ES-I3 (cell line): Measurements from ENCODE around the gene LITAFD.
"Not testable (repeated sequence)": the region's sequence is repeated elsewhere in the genome, so short reads cannot be mapped to it uniquely, and the experiment has no call there.

Experiments used
- H3K36me3 ChIP-seq: 2 replicates; pipeline ENCODE4 v1.6.1; 2013; ENCODE audit warnings: mild to moderate bottlenecking, low read length, control low read depth, moderate library complexity; ENCODE audit not compliant: insufficient read depth
- H3K4me1 ChIP-seq: 2 replicates; pipeline ENCODE4 v1.6.1; 2013; ENCODE audit warnings: mild to moderate bottlenecking, control low read depth, low read length; ENCODE audit not compliant: insufficient read depth
- H3K9ac ChIP-seq: 2 replicates; pipeline ENCODE4 v1.6.1; 2013; ENCODE audit warnings: low read depth, mild to moderate bottlenecking, low read length, moderate library complexity
- H3K9me3 ChIP-seq: 2 replicates; pipeline ENCODE4 v1.6.1; 2013; ENCODE audit warnings: mild to moderate bottlenecking, low read length, moderate library complexity; ENCODE audit not compliant: control insufficient read depth, insufficient read depth

Gene LITAFD

DNA sequence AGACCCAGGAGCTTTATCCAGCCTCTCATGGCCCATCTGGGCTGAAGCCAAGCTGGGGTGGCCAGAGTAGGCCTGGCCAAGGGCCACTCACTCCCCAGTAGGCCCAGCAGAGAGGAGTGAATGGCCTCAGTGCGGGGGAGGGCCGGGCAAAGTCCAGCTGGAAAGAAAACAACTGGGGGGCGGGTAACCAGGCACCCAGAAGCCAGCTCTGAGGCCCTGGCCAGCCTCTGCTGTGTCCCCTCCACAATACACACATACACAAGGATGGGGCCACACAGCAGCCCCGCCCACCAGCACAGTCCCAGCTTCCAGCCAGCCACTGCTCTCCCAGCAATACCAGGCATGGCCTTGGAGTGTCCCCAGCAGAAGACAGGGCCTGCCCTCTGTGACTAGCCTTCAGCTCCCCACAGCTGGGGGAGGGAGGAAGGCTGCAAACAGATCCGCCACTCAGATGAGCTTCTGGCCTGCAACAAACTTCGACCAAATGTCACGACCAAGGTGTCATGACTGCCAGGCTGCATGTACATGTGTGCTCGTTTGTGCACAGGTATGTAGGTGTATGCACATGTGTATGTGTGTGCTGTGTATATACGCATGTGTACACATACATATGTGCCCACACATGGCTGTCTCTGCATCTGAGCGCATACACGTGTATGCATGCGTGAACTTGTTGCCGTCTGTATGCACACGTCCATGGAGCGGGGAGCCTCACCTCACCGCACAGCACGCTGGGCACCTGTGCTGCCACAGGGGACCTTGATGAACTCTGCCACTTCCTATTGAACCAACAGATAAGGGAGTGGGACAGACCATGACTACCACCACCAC lies 18.3 kb upstream of the LITAFD start:
- H3K36me3 ChIP-seq: no peaks in the 10 kb centered on the region
- no peak overlapping the region for H3K9ac ChIP-seq
- no peaks in the 10 kb centered on the region for H3K9me3 ChIP-seq
- H3K4me1 ChIP-seq: peaks cover 29% of the 10 kb centered on the region

DNA sequence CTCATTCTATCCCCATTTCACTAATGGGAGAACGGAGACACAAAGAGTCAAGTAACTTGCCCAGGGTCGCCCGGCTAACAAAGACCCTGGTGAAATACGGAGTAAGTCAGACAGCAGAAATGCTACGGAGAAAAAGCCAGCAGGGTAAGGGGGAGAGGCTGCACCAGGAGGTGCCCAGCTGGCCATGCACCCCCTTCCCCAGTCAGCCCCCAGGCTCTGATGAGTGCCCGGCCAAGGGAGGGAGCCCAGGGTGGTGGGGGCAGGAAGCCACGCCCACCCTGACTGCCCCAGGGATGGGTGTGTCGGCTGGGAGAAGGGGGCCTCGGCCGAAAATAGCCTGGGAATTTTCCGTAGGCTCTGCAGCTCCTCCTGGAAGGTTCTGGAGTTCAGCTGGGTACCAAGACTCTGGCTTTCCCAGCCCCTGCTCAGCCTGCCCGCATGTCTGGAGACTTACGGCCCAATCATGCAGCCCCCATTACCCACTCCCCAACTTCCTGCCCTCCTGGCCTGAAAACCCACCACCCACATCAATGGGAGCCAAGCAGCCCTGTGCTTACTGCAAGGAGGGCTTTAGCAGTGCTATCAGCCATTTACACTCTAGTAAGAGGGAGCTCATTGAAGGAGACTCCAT lies 17.6 kb upstream of the LITAFD start:
- H3K4me1 ChIP-seq: peaks cover 29% of the 10 kb centered on the region
- H3K9ac ChIP-seq: no peak overlapping the region
- no peaks in the 10 kb centered on the region for H3K9me3 ChIP-seq
- H3K36me3 ChIP-seq: no peaks in the 10 kb centered on the region

DNA sequence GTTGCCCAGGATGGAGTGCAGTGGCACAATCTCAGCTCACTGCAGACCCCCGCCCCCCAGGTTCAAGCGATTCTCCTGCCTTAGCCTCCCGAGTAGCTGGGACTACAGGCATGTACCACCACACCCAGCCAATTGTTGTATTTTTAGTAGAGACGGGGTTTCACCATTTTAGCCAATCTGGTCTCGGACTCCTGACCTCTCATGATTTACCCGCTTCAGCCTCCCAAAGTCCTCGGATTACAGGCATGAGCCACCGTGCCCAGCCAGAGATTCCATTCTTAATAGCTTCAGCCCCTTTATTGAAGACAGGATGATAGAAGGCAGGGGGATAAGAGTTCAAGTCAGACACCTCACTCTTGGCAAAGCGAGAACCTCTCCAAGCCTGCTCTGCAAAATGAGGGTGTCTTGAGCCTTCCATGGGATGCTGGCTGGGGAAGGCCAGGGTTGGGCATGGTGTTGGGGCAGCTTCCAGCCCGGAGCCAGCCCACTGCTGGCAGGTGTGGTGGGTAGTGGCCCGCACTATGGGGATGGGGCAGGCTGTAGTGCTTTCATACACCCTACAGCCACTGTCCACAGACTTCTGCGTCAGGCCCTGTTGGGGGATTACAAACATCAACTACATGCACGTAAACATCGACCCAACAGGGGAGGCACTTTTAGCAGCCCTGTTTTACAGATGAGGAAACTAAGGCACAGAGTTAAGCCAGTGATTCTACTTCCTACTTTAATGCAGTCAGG lies 16.8 kb upstream of the LITAFD start:
- no peaks in the 10 kb centered on the region for H3K9me3 ChIP-seq
- no peak overlapping the region; the same call in 1 of the 2 replicates for H3K9ac ChIP-seq
- H3K36me3 ChIP-seq: no peaks in the 10 kb centered on the region
- H3K4me1 ChIP-seq: peaks cover 29% of the 10 kb centered on the region

DNA sequence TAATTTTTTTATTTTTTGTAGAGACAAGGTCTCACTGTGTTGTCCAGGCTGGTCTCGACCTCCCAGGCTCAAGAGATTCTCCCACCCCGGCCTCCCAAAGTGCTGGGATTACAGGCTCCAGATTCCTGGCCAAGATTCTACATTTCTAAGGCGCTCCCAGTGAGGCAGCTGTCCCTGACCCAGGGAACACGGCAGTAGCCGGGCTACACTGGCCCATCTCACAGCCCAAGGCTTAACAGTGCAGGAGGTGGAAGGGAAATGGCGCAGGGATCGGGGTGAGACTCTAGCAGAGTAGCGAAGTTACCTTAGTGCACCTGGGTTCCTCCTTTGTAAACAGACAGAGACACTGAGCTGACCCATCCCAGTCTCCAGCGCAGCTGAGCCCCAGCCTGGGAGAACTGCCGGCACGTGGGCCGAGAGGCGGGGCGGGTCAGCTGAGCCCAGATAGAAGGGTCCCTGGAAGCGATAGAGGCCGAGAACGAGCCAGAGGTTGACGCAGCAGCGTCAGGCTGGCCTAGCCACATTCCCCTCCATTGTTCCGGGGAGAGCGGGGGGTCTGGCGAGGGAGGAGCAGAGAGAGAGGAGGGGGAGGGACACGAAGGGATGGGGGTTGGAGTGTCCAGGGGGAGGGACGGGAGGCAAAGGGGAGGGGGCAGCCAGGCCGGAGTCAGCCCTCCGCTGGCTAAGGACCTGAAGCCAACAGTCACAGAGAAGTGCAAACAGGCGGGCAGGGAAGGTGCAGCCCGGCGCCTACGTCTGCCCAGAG lies 15.8 kb upstream of the LITAFD start:
- H3K4me1 ChIP-seq: peaks cover 33% of the 10 kb centered on the region
- no peaks in the 10 kb centered on the region for H3K9me3 ChIP-seq
- peak overlapping the region; percentile 95 for H3K9ac ChIP-seq
- no peaks in the 10 kb centered on the region for H3K36me3 ChIP-seq

DNA sequence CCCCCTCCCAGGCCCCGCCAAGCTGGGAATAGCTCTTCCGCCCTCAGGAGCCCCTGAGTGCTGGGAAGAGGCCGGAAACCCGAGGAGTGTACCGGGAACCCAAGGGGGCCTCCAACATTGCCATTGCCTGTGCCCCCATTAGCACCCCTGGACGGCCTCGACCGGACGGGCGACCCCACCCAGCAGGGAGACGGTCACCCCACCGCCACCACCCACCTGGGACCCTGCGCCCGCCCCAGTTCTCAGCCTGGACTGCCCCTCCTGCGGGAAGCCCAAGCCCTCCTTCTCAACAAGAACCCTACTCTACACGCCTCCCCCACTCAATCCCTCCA lies 15.3 kb upstream of the LITAFD start:
- Histone ChIP-seq H3K36me3 (no peaks in the 10 kb centered on the region), H3K9me3 (no peaks in the 10 kb centered on the region), H3K4me1 (peaks cover 34% of the 10 kb centered on the region), H3K9ac (peak overlapping the region; percentile 95; the same call in 1 of the 2 replicates)

DNA sequence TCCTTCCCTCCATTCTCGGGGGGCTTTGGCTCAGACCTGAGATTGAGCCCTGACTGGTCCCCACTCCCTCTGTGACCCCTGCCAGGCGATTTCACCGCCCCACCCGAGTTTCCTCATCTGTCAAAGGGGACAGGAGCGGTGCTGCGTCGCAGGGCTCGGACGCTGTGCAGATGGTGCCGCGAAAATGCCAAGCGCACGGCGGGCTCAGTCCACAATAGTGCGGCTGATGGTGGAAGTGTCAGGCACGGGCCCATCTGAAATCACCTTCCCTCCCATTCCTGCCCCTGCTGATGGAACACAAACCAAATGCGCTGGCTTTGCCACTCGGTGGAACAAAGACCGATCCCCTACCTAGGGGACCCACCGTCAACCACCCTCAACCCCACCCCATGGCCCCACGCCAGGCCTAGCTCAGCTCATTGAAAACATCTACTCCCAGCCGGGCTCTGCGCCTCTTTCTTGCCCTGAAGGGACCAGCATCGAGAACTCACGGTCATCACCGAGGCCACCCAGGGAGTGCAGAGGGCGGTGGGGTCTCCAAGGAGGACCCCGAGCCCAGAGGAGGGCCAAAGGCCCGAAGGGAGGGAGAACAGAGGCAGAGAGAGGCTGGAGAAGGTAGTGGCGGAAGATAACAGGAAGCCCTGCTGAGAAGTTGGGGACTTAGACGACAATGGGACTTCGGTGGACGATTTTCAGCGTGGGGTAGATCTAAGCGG lies 14.8 kb upstream of the LITAFD start:
- no peaks in the 10 kb centered on the region for H3K9me3 ChIP-seq
- H3K36me3 ChIP-seq: no peaks in the 10 kb centered on the region
- peaks cover 34% of the 10 kb centered on the region for H3K4me1 ChIP-seq
- H3K9ac ChIP-seq: peak overlapping the region; percentile 95

DNA sequence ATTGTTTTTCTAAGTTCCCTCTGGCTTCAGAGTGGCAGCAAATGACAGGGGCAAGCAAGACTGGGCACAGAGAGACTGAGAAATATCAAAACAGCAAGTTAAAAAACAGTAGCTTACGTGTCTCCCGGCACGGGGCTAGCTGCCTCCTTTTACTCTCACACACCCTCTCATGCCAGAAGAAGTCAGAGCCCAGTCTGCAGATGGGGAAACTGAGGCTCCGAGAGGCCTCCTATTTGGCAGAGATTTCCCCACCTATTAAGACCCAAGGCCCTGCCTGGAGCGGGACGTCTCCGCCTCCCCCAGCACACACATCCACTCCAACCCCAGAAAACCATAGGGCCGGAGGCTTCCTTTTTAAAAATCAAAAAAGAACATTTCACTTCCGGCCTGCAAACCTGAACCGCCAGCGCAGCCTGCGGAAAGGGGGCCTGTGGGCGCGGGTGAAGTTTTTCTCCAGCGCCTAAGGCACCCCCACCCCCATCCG lies 14.2 kb upstream of the LITAFD start:
- Histone ChIP-seq H3K36me3 (no peaks in the 10 kb centered on the region), H3K9ac (peak overlapping the region; percentile 95), H3K4me1 (peaks cover 34% of the 10 kb centered on the region), H3K9me3 (no peaks in the 10 kb centered on the region)

DNA sequence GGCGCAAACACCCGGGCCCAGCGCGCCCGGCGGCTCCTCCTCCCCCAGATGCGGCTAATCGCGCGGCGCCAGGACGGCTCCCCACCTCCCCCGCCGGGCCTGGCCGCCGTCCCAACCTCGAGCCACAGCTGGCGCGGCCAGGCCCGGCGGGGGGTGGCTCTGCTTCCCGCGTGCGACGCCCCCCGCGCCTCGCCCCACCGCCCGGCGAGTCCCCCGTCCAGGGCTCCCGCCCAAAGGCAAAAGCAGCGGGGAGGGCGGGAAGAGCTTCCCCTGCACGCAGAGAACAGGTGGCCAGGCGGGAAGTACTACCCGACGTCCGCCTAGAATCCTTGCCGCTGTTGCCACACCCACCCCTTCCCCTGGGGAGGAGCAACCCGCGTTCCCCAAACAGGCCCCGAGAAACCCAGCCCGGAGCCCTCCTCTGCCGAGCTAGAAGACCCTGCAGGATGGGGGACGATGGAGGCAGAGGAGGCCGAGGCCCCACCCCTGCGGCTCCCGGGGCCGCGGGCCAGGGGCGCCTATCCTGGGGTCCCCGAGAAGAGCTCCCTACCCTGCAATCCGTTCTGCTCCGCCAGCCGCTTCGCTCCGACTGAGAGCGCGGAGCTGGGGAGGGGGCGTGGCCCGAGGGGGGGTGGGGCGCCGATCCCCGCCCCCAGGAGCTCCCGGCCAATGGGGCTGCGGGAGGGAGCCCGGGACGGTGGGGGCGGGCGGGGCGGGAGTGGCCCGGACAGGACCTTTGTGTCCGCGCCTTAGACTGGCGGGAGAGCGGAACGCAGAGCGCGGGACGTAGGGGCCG lies 13.5 kb upstream of the LITAFD start, which contains the start of gene CARHSP1:
Gene CARHSP1 (minus strand): TSS at position 591 of the 796 bp plus-strand sequence. CDS start 9,678 bp downstream, outside the sequence.
- no peaks in the 10 kb centered on the region for H3K9me3 ChIP-seq
- peak within 1 kb of the TSS; percentile 95 for H3K9ac ChIP-seq
- H3K4me1 ChIP-seq: peaks cover 29% of the 10 kb centered on the region
- H3K36me3 ChIP-seq: no peaks in the 10 kb centered on the region

DNA sequence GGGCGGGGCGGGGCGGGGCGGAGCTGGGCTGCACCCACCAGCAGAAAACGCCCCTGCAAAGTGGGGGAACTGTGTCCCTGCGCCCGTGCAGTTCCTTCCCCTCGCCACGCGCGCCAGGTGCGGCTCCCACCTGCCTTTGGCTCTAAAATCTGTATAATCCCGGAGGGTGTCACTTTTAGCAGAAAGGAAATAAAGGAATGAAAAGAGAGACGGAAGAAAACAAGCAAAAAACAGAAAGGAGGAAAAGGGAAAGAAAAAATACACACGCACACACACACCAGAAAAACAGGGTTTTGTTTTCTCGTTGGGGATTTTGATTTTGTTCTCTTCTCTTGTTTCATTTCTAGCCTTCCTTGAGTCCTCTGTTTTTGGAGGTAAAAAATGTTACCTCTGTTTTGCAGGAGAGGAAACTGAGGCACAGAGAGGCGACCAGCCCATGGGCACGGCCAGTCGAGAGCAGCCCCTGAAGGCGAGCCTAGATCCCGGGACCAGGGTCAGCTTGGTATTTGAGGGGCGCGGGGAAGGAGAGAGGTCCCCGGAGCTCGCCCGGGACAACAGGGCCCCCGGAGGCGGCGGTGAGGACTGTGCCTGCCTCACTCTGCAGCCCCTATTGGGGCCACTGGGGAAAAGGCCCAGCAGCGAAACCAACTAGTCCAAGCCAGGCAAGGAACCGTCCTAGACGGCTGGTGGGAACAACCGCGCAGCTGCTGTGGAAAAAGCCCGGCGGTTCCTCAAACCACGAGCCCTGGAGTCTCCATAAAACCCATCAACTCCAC lies 12.8 kb upstream of the LITAFD start:
- H3K4me1 ChIP-seq: peaks cover 21% of the 10 kb centered on the region

DNA sequence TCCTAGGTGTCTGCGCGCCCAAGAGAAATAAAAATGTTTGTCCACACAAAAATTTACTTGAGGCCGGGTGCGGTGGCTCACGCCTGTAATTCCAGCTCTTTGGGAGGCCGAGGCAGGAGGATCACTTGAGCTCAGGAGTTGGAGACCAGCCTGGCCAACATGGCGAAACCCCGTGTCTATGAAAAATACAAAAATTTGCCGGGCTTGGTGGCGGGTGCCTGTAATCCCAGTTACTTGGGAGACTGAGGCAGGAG lies 12.2 kb upstream of the LITAFD start:
- not testable (repeated sequence) for H3K36me3 ChIP-seq, H3K9me3 ChIP-seq, H3K9ac ChIP-seq
- H3K4me1 ChIP-seq: peaks cover 18% of the 10 kb centered on the region

More for the DNA sequence above, 12.8 kb upstream of the LITAFD start:
- no peaks in the 10 kb centered on the region for H3K36me3 ChIP-seq
- H3K9me3 ChIP-seq: no peaks in the 10 kb centered on the region
- peak overlapping the region; percentile 47 for H3K9ac ChIP-seq

DNA sequence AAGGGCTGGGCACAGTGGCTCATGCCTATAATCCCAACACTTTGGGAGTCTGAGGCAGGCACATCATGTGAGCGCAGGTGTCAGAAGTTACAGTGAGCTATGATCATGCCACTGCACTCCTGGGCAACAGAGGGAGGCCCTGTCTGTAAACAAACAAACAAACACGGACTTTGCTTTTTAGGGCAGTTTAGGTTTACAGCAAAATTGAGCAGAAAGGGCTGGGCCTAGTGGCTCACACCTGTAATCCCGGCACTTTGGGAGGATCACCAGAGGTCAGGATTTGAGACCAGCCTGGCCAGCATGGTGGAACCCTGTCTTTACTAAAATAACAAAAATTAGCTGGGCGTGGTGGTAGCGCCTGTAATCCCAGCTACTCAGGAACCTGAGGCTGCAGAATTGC lies 10.1 kb upstream of the LITAFD start:
- 0 out of 2 replicates have a peak, but pooled peaks cover 5% of the 10 kb centered on the region for H3K4me1 ChIP-seq
- H3K9ac ChIP-seq: no peak overlapping the region
- no peaks in the 10 kb centered on the region for H3K9me3 ChIP-seq

DNA sequence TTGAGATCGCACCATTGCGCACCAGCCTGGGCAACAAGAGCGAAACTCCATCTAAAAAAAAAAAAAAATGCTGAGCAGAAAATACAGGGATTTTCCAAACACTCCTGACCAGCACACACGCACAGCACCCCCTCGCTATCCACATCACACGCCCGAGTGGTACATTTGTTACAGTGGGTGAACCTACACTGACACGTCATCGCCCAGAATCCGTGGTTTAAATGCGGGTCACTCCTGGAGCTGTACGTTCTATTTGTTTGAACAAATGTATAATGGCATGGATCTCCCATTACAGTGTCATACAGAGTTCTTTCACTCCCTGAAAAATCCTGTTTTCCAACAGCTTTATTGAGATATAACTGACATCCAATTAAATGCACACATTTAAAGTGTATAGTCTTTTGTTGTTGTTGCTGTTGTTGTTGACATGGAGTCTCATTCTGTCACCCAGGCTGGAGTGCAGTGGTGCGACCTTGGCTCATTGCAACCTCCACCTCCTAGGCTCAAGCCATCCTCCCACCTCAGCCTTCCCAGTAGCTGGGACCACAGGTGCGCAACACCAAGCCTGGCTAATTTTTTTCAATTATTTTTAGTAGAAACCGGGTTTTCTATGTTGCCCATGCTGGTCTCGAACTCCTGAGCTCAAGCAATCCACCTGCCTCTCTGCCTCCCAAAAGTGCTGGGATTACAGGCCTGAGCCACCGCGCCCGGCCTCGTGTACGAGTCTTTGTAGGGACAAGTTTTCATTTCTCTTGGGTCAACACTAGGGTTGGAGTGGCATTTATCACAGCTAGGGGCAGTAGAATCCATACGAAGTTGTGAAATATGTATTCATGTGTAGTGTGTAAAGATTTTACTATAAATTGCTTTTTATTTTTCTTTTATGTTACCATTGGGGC lies 8.9 kb upstream of the LITAFD start:
- peaks cover 9% of the 10 kb centered on the region; the same call in 1 of the 2 replicates for H3K4me1 ChIP-seq

More for the DNA sequence above, 10.1 kb upstream of the LITAFD start:
- H3K36me3 ChIP-seq: no peaks in the 10 kb centered on the region

More for the DNA sequence above, 8.9 kb upstream of the LITAFD start:
- H3K36me3 ChIP-seq: no peaks in the 10 kb centered on the region
- no peaks in the 10 kb centered on the region for H3K9me3 ChIP-seq
- no peak overlapping the region for H3K9ac ChIP-seq
